Fibroblast of lung (primary cell): ENCODE data around the gene LRTM1.

Source experiments
- CTCF ChIP-seq, 2 donors: IDR thresholded peaks in 1 of 2; conservative IDR thresholded peaks in 1 of 2; 1 replicate in 1 of 2; 2 replicates in 1 of 2; pipeline ENCODE4 v1.5.1; 2011 to 2012; ENCODE audit warnings: low read length in 2 of 2, control low read depth in 1 of 2, inconsistent platforms in 1 of 2, low read depth in 1 of 2, mild to moderate bottlenecking in 1 of 2
- EZH2 ChIP-seq: IDR thresholded peaks from 2 replicates; pipeline ENCODE4 v1.5.1; 2012; ENCODE audit warnings: low read length, control low read depth, mild to moderate bottlenecking; ENCODE audit errors: missing control alignments

- TF ChIP-seq EZH2 (no peak), CTCF (conservative IDR thresholded peaks at IDR 0.05 in 1 of 2, IDR thresholded peaks at IDR 0.05 in 1 of 2; ENCODE audit: low read depth in 1 of 2, low read length in 2 of 2) (no peak)
Observed at GRCh38 chr3:54960082-54960481, 32.2 kb upstream of the LRTM1 start.
